CD4-positive, alpha-beta T cell treated with Interleukin-10 for 1 hour (primary cell): ENCODE data around the gene SRRM3.
"Not testable (repeated sequence)": the region's sequence is repeated elsewhere in the genome, so short reads cannot be mapped to it uniquely, and the experiment has no call there.

ENCODE experiments used
- DNase-seq: peaks from one replicate; pipeline ENCODE4 v3.0.0-alpha.2; 2020

SRRM3 gene

GRCh38 chr7:76231071-76231470 lies 29.4 kb downstream of the SRRM3 start:
- DNase-seq: no peak

GRCh38 chr7:76231583-76231982 lies 29.9 kb downstream of the SRRM3 start:
- DNase-seq: no peak

- no peak for DNase-seq
Observed at GRCh38 chr7:76232698-76233097, 31.0 kb downstream of the SRRM3 start.

GRCh38 chr7:76233538-76234281 lies 32.0 kb downstream of the SRRM3 start:
- no peak for DNase-seq

- DNase-seq: no peak
Observed at GRCh38 chr7:76234282-76234584, 32.5 kb downstream of the SRRM3 start.

GRCh38 chr7:76234931-76235441 lies 33.3 kb downstream of the SRRM3 start:
- DNase-seq: peak; percentile 74

- DNase-seq: no peak
Observed at GRCh38 chr7:76236224-76236623, 34.5 kb downstream of the SRRM3 start.

- no peak for DNase-seq
Observed at GRCh38 chr7:76238326-76238725, 36.6 kb downstream of the SRRM3 start.

GRCh38 chr7:76241141-76241540 lies 39.4 kb downstream of the SRRM3 start:
- no peak for DNase-seq

- DNase-seq: not testable (repeated sequence)
Observed at GRCh38 chr7:76242517-76243063, 40.9 kb downstream of the SRRM3 start.

- no peak for DNase-seq
Observed at GRCh38 chr7:76244781-76245391, 43.2 kb downstream of the SRRM3 start.

- DNase-seq: no peak
Observed at GRCh38 chr7:76246804-76247389, 45.2 kb downstream of the SRRM3 start.

GRCh38 chr7:76247938-76248337 lies 46.2 kb downstream of the SRRM3 start:
- no peak for DNase-seq

- DNase-seq: no peak
Observed at GRCh38 chr7:76252021-76252420, 50.3 kb downstream of the SRRM3 start.

GRCh38 chr7:76254781-76255180 lies 53.1 kb downstream of the SRRM3 start:
- no peak for DNase-seq

GRCh38 chr7:76257973-76258372 lies 56.3 kb downstream of the SRRM3 start:
- DNase-seq: no peak

- DNase-seq: no peak
Observed at GRCh38 chr7:76259124-76260093, 57.7 kb downstream of the SRRM3 start.

GRCh38 chr7:76260171-76260703 lies 58.5 kb downstream of the SRRM3 start:
- DNase-seq: peak; percentile 41

GRCh38 chr7:76261329-76261728 lies 59.6 kb downstream of the SRRM3 start:
- no peak for DNase-seq

- no peak for DNase-seq
Observed at GRCh38 chr7:76261931-76262330, 60.2 kb downstream of the SRRM3 start.

GRCh38 chr7:76262683-76263402 lies 61.1 kb downstream of the SRRM3 start:
- peak; percentile 34 for DNase-seq

- DNase-seq: no peak
Observed at GRCh38 chr7:76265299-76265698, 63.6 kb downstream of the SRRM3 start.
